Measurements from ENCODE around the gene DUSP8. TPM values are rescaled to one million over a fixed set of nuclear protein-coding genes. Genes with fewer than 3 reads are reported as not detected.

DUSP8 gene
- total RNA-seq, 1 experiment from 2014 or later = 2.6 TPM

GRCh38 chr11:1574238-1574932 lies 2.3 kb upstream of the DUSP8 start:
- intact Hi-C loops (cut with micrococcal nuclease; ENCODE audit: unreplicated experiment) = loop anchor here (2.0 kb wide), 2 partner anchors 20 to 28 kb away; no protein-coding TSS in a partner anchor
- H3K4me3 ChIP-seq = peak overlapping the region; percentile 52; the same call in 1 of the 2 replicates
- no peaks in the 10 kb centered on the region for H3K79me2 ChIP-seq (ENCODE audit: low read depth)
- peaks cover 14% of the 10 kb centered on the region for H3K27me3 ChIP-seq (ENCODE audit: insufficient read depth, low read depth)
- peak overlapping the region; percentile 76 for H3K4me2 ChIP-seq
- no TSS peak for BruUV-seq (replicated peaks)
- peaks cover 6% of the 10 kb centered on the region; the same call in 1 of the 2 replicates for H3F3A ChIP-seq (ENCODE audit: insufficient read depth, low read depth)
- H3K4me1 ChIP-seq (replicated peaks; ENCODE audit: insufficient read depth) = no peaks in the 10 kb centered on the region; the same call in 1 of the 2 replicates
- H3K36me3 ChIP-seq (ENCODE audit: low read depth) = no peaks in the 10 kb centered on the region
- peak in 1 of 2 experiments; percentile 42 for DNase-seq
- H3K9me2 ChIP-seq (ENCODE audit: insufficient read depth) = no peaks in the 10 kb centered on the region
- H2AFZ ChIP-seq = no peak overlapping the region
- ChIA-PET POLR2A (ENCODE audit: unreplicated experiment) (interaction anchor here (0.9 kb wide), 1 partner anchor 28 kb away, joined by 6 read pairs; no protein-coding TSS in a partner anchor), CTCF (interaction anchor here (0.6 to 2.5 kb wide), 6 partner anchors 21 to 258 kb away, joined by 3 to 31 read pairs (median 4); no protein-coding TSS in a partner anchor)
- TF ChIP-seq EZH2 (IDR thresholded peaks at IDR 0.05; ENCODE audit: low read depth) (no peak), CTCF (conservative IDR thresholded peaks at IDR 0.05) (peak; percentile 46)
- no peaks in the 10 kb centered on the region for H3K9me3 ChIP-seq (ENCODE audit: insufficient read depth, low read depth)
- no peak overlapping the region for H3K27ac ChIP-seq
- H4K20me1 ChIP-seq (ENCODE audit: insufficient read depth) = no peaks in the 10 kb centered on the region

GRCh38 chr11:1573903-1574237 lies 1.8 kb upstream of the DUSP8 start:
- peak overlapping the region; percentile 76 for H3K4me2 ChIP-seq
- H3K9me2 ChIP-seq (ENCODE audit: insufficient read depth) = no peaks in the 10 kb centered on the region
- H3K36me3 ChIP-seq (ENCODE audit: low read depth) = no peaks in the 10 kb centered on the region
- H3K27ac ChIP-seq = no peak overlapping the region
- no TSS peak for BruUV-seq (replicated peaks)
- peak overlapping the region; percentile 52; the same call in 1 of the 2 replicates for H3K4me3 ChIP-seq
- H3F3A ChIP-seq (ENCODE audit: insufficient read depth, low read depth) = peaks cover 6% of the 10 kb centered on the region; the same call in 1 of the 2 replicates
- no peaks in the 10 kb centered on the region for H4K20me1 ChIP-seq (ENCODE audit: insufficient read depth)
- POLR2A ChIA-PET (ENCODE audit: unreplicated experiment) = interaction anchor here (0.9 to 1.0 kb wide), 2 partner anchors 26 to 27 kb away, joined by 4 to 6 read pairs; no protein-coding TSS in a partner anchor
- H3K79me2 ChIP-seq (ENCODE audit: low read depth) = no peaks in the 10 kb centered on the region
- CTCF ChIA-PET = interaction anchor here (0.6 to 2.5 kb wide), 4 partner anchors 20 to 191 kb away, joined by 3 to 31 read pairs (median 6); no protein-coding TSS in a partner anchor
- no peak for TF ChIP-seq CTCF (conservative IDR thresholded peaks at IDR 0.05)
- no peak for TF ChIP-seq EZH2 (IDR thresholded peaks at IDR 0.05; ENCODE audit: low read depth)
- H3K9me3 ChIP-seq (ENCODE audit: insufficient read depth, low read depth) = no peaks in the 10 kb centered on the region
- intact Hi-C loops (cut with micrococcal nuclease; ENCODE audit: unreplicated experiment) = loop anchor here (2.0 kb wide), 2 partner anchors 19 to 27 kb away; no protein-coding TSS in a partner anchor
- no peak overlapping the region for H2AFZ ChIP-seq
- H3K4me1 ChIP-seq (replicated peaks; ENCODE audit: insufficient read depth) = no peaks in the 10 kb centered on the region; the same call in 1 of the 2 replicates
- peaks cover 14% of the 10 kb centered on the region for H3K27me3 ChIP-seq (ENCODE audit: insufficient read depth, low read depth)
- DNase-seq = peak; percentile 47 to 64

DNA sequence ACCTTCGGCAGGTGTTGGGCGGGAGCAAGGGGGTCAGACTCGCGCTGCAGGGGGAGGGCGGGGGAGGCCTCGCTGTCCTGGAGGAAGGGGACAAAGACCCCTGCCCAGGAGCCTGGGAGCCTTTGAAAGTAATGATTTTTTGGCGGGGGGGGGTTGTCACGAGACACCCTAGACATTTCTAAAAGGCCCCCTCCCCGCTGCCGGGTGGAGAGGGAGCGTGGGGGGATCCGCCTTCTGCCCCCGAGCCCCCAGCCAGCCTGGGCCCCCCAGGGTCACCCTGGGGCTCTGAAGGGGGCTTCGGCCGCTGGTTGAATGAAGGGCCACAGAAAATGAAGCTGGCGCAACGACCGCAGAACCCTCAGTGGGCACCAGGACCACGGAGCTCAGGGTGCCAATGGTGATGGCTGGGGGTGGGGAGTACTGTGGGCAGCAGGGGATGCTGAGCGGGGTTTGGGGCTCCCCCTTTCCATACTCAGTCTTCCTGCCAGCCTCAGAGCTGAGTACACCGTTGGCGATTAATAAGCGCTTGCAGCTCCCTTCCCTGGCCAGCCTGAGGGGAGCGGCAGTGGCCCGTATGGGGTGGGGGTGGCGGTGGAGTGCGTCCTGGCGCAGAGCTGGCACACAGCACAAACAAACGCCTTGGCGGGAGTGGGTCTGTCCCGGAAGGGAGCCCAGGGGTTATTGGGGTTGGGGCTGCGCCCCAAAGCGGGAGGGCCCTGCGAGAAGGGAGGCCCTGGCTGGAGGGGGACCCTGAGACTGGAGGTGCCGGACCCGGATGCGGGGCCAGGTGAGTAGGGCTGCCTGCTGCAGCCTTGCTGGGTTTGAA lies 1.2 kb upstream of the DUSP8 start:
- Histone ChIP-seq H3F3A (ENCODE audit: insufficient read depth, low read depth) (peaks cover 6% of the 10 kb centered on the region; the same call in 1 of the 2 replicates), H3K27ac (no peak overlapping the region), H3K4me2 (peak overlapping the region; percentile 76), H3K9me2 (ENCODE audit: insufficient read depth) (no peaks in the 10 kb centered on the region), H3K9me3 (ENCODE audit: insufficient read depth, low read depth) (no peaks in the 10 kb centered on the region), H3K27me3 (ENCODE audit: insufficient read depth, low read depth) (peaks cover 12% of the 10 kb centered on the region), H3K79me2 (ENCODE audit: low read depth) (no peaks in the 10 kb centered on the region), H3K4me1 (replicated peaks; ENCODE audit: insufficient read depth) (no peaks in the 10 kb centered on the region; the same call in 1 of the 2 replicates), H3K4me3 (peak overlapping the region; percentile 52; the same call in 1 of the 2 replicates), H3K36me3 (ENCODE audit: low read depth) (no peaks in the 10 kb centered on the region), H4K20me1 (ENCODE audit: insufficient read depth) (no peaks in the 10 kb centered on the region), H2AFZ (no peak overlapping the region)
- TF ChIP-seq EZH2 (IDR thresholded peaks at IDR 0.05; ENCODE audit: low read depth) (no peak), CTCF (conservative IDR thresholded peaks at IDR 0.05) (no peak)
- peak in 1 of 2 experiments; percentile 29 for DNase-seq
- BruUV-seq (replicated peaks) = no TSS peak
- POLR2A ChIA-PET (ENCODE audit: unreplicated experiment) = interaction anchor here (0.9 to 1.0 kb wide), 2 partner anchors 25 to 27 kb away, joined by 4 to 6 read pairs; no protein-coding TSS in a partner anchor
- intact Hi-C loops (cut with micrococcal nuclease; ENCODE audit: unreplicated experiment) = no loop called here
- CTCF ChIA-PET = interaction anchor here (0.6 to 2.5 kb wide), 4 partner anchors 20 to 191 kb away, joined by 3 to 31 read pairs (median 6); no protein-coding TSS in a partner anchor
